DMS79 treated with DMSO at 0.1 percent for 48 hours (cell line): ENCODE results near the gene ZNF593.

Source experiments
- DNase-seq: peaks from one replicate; lab custom pipeline; 2025; lab: John Stamatoyannopoulos, UW

The ZNF593 gene

DNA sequence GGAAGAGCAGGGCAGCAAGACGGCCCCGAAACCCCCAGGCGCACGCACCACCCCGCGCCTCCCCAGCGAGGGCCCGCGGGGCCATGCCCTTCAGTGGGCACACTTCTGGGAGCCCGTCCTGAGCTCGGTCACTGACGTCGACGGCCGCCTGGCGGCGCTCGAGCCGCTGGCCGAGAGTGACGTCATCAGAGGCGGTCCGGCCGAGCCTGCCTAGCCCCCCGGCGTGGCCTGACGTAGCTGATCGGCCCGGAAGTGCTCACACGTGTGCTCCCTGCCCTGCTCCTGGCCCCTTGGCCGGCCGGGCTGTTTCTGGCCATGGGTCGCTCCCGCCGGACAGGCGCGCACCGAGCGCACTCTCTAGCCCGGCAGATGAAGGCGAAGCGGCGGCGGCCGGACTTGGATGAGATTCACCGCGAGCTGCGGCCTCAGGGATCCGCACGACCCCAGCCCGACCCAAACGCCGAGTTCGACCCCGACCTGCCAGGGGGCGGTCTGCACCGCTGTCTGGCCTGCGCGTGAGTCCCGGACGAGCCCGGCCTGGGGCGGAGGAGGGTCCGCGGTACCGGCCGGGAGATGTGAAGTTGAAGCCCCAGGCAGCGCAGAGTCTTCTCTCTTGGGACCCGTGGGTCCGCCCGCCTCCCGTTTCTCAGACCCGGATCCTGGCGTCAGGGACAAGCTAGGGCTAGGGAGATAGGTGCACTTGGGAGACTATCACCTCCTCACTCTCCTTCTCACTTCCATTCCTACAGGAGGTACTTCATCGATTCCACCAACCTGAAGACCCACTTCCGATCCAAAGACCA lies at the start of gene ZNF593:
ZNF593 (plus strand) TSS at position 240 of the 803 bp plus-strand sequence; CDS start at position 316, 76 bp downstream.
- DNase-seq: peak; percentile 78

DNA sequence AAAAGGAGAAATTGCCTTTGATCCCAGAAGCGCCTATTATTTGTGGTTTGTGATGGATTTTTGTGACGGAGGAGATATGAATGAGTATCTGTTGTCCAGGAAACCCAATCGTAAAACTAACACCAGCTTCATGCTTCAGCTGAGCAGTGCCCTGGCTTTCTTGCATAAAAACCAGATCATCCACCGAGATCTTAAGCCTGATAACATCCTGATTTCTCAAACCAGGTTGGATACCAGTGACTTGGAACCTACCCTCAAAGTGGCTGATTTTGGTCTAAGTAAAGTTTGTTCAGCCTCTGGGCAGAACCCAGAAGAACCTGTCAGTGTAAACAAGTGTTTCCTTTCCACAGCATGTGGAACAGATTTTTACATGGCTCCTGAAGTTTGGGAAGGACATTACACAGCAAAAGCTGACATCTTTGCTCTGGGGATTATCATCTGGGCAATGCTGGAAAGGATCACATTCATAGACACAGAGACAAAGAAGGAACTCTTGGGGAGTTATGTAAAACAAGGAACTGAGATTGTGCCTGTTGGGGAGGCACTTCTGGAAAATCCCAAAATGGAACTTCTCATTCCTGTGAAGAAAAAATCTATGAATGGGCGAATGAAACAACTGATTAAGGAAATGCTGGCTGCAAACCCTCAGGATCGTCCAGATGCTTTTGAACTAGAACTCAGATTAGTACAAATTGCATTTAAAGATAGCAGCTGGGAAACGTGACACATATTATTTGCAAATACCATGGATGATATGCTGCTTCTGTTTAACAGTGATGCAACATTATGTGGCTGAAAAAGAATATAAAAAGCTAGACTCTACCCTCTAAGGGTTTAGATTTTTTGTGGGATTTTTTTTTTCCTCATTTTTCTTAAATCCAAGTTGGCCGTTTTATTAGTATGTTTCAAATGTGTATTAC lies 47.6 kb upstream of the ZNF593 start:
- peak; percentile 58 for DNase-seq

DNA sequence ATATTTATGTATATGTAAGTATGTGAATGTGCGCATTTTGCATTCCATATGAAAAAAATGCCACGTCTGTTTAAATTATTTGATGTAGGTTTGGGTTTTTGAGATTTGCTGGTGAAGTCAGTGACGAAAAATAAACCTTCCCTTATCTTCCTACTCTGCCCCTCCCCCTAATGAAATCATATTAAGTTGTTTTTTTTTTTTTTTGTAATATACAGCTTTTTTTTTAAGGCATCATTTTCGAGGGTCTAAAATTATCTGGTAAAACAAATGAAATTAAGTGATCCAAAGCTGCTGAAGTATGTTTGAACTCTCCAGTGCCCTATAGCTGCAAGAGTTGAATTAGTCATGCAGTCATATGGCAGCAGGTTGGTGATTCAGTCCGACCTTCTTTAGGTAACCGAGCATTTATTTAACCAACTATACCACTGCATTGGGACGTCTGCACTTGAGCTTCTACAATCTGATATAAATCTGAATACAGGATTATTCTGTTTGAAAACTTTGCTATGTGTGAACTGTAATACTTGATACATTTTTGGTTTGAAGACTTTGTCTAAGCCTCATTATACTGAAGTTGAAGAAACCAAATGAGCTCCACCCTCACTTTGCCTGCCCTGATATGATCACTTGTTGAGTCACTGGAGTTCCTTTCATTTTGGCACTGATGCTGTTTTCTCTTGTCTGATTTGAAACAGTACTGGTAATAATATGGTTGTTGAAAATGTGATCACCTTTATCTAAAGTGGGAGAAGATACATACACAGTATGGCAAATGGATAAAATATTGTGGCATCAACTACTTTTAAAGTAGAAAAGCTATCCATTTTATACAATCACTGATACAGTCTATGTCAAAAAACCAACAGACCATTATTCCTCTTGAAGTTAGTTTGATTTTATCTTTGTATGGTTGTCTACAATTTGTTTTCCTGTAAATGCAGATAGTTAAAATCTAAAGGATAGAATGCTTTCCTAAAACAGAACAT lies 46.4 kb upstream of the ZNF593 start:
- no peak for DNase-seq

DNA sequence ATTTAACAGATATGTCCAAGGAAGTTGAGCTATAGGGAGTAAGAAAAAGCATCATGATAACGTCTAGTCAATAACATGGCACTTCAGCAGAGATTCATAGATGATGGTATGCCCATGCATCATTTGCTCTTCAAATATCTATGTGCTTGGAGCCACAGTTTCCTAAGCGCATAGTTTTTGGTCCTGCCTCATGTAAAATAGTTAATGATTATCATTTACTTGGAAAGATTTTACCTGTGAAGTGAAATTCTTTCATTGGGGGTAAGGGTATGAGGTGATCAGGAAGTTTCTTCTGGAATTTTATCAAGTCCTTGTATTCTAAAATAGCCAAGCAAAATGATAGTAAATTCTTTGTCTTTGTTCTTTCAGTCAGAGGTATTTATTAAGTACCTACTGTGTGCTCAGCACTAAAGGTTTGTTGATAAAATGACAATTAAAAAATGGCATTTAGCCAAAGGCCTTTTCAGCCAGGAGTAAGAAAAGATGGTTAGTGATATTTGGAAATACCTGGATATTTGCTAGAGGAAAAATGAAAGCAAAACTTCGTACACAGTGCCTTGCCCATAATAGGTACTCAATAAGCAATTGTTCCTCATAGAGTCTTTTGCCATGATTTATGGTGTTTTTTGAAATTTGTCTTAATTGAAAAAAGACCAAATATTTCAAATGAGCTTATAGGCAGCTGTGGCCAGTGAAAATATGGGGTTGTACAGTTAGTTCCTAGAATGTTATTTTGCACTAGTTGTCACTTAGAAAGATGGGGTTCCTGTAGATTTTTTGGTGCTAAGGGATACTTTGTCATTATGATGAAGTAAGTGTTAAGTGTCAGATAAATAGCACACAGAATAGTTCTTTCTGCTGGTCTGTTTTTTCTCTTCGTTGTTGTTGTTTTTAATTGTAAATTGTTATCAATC lies 45.0 kb upstream of the ZNF593 start:
- no peak for DNase-seq

- DNase-seq: no peak
Measured at GRCh38 chr1:26125382-26125781, 44.3 kb upstream of the ZNF593 start.

DNA sequence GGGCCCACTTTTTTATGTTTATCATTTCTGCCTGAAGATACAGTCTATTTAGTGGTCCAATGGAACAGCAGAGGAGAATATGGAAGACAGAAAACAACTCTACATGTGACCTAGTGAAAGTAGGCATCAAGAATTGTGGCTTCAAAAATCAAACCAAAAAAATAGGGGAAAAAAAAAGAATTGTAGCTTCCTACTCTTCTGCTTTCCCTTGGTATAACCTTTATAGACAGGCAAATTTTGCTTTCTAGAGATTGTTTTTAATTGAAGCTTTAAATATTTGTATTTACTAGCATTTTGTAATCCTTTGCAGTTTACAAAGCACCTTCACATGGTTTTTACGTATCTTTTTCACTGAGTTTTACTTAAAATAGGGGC lies 43.8 kb upstream of the ZNF593 start:
- no peak for DNase-seq

DNA sequence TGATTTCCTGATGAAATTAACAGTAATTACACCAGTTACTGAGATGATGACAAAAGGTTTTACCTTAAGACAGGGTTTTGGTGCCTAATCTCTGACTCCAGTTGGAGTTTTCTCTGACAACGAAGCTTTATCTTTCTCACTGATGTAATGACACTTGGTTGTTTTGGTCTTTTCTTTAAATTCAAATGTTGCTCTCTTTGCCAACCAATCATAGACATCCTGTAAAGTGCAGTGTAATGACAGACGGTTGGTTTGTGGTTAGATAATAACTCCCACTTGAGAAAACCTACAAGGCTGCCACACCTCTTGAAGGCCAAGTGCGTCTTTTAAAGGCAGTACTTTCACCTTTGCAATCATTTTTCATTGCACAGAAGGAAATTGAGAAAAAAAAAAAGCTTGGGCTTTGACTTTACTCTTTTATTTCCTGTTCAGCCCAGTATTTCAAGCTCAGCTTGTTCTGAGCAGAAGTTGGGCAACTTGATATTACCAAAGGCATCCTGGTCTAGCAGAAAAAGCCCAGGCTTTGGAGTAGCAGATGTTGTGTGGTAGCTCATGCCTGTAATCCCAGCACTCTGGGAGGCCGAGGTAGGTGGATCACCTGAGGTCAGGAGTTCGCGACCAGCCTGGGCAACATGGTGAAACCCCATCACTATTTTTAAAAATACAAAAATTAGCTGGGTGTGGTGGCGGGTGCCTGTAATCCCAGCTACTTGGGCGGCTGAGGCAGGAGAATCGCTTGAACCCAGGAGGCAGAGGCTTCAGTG lies 43.2 kb upstream of the ZNF593 start:
- DNase-seq: peak; percentile 99

GRCh38 chr1:26127235-26128163 lies 42.2 kb upstream of the ZNF593 start:
- DNase-seq: no peak

DNA sequence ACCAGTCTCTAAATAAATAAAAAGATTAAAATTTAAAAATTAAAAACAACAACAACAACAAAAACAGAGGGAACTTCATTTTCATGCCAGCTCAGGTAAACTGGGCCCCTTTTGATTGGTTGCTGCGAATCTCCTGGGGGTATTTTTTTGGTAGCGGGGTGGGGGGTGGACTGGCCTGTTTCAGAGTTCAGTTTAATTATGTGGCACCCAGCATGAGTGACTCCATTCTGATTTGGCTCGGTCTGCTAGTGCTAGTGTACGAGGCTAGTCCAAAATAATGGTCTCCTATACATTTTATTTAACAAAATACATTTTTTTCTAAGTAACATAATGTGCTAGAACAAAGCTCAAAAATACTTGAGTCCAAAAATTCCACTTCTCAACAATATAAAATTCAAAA lies 39.9 kb upstream of the ZNF593 start:
- DNase-seq: no peak

DNA sequence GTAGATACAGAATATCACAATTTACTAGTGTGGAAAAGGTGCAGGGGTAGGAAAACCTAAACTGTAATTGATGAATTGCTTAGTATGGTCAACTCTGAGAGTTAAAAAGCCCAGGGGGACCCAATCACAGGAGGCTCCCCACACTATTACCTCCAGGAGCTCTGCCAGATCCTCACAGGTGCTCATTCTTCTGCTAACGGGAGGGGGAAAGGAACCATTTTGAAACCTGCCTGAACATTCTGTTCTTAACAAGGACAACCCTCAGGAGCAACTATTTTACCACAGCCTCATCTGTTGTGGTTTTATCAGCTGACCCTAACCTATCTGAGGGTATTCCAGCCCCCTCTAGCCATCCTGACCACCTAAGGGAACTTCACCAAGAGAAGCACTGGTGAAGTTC lies 39.0 kb upstream of the ZNF593 start:
- DNase-seq: no peak

- no peak for DNase-seq
Measured at GRCh38 chr1:26132128-26132833, 37.4 kb upstream of the ZNF593 start.

DNA sequence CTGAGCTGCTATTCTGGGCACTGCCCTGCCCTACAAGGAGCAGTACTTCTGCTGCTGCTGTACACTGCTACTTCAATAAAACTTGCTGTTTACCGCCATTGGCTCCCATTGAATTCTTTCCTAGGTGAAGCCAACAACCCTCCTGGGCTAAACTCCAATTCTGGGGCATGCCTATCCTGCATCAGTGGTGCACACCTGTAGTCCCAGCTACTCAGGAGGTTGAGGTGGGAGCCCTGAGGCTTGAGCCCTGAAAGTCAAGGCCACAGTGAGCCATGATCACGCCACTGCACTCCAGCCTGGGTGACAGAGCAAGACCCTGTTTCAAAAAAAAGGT lies 36.9 kb upstream of the ZNF593 start:
- DNase-seq: no peak

- no peak for DNase-seq
Measured at GRCh38 chr1:26134466-26134865, 35.2 kb upstream of the ZNF593 start.

DNA sequence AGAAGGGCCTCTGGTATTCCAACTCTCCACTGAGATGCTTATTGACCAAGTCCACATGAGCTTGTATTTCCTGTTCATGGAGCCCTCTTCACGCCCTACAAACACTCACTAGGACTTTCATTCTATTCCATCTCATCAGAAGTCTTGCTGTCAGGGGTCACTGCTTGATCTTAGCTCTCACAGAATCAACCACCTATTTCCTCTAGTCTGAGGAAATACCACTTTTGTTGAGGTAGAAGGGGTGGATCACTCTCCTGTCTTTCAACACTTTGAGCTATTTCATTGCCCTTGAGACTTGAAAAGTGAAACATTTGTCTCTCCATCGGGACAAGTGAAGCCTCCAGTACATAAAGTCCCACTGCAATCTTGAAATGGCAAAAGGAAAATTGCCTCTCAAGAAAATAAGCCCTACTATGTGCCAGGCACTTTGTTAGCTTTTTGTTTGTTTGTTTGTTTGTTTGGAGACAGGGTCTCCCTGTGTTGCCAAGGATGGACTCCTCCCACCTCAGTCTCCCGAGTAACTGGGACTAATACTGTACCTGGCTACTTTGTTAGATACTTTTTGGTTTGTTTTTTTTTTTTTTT lies 30.6 kb upstream of the ZNF593 start:
- peak; percentile 96 for DNase-seq

DNA sequence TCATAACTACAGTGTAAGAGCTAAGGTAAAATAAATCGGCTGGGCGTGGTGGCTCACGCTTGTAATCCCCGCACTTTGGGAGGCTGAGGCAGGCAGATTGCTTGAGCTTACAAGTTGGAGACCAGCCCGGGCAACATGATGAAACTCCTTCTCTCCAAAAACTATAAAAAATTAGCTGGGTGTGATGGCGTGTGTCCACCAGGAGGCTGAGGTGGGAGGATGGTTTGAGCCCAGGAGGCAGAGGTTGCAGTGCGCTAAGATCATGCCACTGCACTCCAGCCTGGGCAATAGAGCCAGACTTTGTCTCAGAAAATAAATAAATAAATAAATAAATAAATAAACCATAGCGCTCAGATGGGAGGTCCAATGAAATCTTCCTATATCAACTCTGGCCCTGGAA lies 27.5 kb upstream of the ZNF593 start:
- no peak for DNase-seq

- peak; percentile 94 for DNase-seq
Measured at GRCh38 chr1:26145041-26145959, 24.4 kb upstream of the ZNF593 start.

- no peak for DNase-seq
Measured at GRCh38 chr1:26145960-26146294, 23.8 kb upstream of the ZNF593 start.
